ENCODE measurements around the gene PLEKHA8.

PLEKHA8 gene

DNA sequence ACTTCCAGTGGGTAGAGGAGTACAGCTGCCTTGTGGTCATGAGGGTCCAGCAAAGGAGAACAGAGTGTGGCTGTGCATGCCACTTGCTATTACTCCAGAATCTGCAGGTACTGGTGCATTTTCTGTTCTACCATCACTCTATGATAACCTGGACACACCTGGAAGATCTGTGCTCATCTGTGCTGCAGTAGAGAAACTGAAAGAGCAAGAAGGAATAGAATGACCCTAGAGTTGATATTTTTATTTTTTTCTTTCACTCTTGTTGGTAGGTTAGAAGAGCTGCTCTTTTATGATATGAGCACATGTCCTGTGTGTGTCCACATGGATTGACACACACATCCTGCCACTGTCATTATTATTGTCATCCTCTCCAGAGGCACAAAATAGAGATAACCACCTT is 58.3 kb downstream of the PLEKHA8 start:
- TF ChIP-seq TCF12 (IDR thresholded peaks at IDR 0.05; ENCODE audit: low read depth) (no peak), TEAD4 (IDR thresholded peaks at IDR 0.05) (no peak), ZBTB7A (IDR thresholded peaks at IDR 0.05; ENCODE audit: low read depth) (no peak), RAD21 (IDR thresholded peaks at IDR 0.05; ENCODE audit: low read depth) (no peak), CREB1 (IDR thresholded peaks at IDR 0.05; ENCODE audit: low read depth) (no peak)
- TF ChIP-seq, protein P1, sequence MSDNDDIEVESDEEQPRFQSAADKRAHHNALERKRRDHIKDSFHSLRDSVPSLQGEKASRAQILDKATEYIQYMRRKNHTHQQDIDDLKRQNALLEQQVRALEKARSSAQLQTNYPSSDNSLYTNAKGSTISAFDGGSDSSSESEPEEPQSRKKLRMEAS (IDR thresholded peaks at IDR 0.05) = no peak

DNA sequence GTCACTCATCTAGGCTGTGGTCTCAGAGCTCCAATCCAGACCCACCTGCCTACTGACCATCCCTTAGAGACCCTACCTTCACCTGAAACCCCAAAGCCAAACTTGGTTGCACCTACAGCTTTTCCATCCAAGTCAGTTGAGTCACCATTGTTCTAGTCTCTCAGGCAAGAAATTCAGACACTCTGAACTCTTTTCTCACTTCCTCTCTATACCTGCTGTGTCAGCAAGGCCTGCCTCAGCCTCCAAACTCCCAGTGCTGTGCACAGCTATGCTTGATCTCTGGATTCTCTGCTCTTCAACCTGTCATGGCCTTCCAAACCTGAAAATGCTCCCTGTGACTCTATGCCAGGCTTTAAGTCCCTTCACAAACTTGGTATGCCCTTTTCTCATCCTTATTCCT is 59.2 kb downstream of the PLEKHA8 start:
- no peak for TF ChIP-seq TAF1 (IDR thresholded peaks at IDR 0.05; ENCODE audit: low read depth)
- TF ChIP-seq TEAD4 (IDR thresholded peaks at IDR 0.05) = no peak
- no peak for TF ChIP-seq ZBTB7A (IDR thresholded peaks at IDR 0.05; ENCODE audit: low read depth)
- no peak for TF ChIP-seq FOXM1 (IDR thresholded peaks at IDR 0.05; ENCODE audit: borderline replicate concordance, low read depth)
- no peak for TF ChIP-seq NFIC (IDR thresholded peaks at IDR 0.05)
- TF ChIP-seq CEBPB (IDR thresholded peaks at IDR 0.05) = no peak
- TF ChIP-seq CREB1 (IDR thresholded peaks at IDR 0.05; ENCODE audit: low read depth) = no peak
- no peak for TF ChIP-seq EGR1 (IDR thresholded peaks at IDR 0.05)
- TF ChIP-seq, protein P1 (IDR thresholded peaks at IDR 0.05) = no peak
- TF ChIP-seq, protein P2, sequence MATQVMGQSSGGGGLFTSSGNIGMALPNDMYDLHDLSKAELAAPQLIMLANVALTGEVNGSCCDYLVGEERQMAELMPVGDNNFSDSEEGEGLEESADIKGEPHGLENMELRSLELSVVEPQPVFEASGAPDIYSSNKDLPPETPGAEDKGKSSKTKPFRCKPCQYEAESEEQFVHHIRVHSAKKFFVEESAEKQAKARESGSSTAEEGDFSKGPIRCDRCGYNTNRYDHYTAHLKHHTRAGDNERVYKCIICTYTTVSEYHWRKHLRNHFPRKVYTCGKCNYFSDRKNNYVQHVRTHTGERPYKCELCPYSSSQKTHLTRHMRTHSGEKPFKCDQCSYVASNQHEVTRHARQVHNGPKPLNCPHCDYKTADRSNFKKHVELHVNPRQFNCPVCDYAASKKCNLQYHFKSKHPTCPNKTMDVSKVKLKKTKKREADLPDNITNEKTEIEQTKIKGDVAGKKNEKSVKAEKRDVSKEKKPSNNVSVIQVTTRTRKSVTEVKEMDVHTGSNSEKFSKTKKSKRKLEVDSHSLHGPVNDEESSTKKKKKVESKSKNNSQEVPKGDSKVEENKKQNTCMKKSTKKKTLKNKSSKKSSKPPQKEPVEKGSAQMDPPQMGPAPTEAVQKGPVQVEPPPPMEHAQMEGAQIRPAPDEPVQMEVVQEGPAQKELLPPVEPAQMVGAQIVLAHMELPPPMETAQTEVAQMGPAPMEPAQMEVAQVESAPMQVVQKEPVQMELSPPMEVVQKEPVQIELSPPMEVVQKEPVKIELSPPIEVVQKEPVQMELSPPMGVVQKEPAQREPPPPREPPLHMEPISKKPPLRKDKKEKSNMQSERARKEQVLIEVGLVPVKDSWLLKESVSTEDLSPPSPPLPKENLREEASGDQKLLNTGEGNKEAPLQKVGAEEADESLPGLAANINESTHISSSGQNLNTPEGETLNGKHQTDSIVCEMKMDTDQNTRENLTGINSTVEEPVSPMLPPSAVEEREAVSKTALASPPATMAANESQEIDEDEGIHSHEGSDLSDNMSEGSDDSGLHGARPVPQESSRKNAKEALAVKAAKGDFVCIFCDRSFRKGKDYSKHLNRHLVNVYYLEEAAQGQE (IDR thresholded peaks at IDR 0.05; ENCODE audit: low read depth) = no peak
- TF ChIP-seq, protein P3, sequence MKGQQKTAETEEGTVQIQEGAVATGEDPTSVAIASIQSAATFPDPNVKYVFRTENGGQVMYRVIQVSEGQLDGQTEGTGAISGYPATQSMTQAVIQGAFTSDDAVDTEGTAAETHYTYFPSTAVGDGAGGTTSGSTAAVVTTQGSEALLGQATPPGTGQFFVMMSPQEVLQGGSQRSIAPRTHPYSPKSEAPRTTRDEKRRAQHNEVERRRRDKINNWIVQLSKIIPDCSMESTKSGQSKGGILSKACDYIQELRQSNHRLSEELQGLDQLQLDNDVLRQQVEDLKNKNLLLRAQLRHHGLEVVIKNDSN (IDR thresholded peaks at IDR 0.05) = no peak
- no peak for TF ChIP-seq EP300 (IDR thresholded peaks at IDR 0.05; ENCODE audit: borderline replicate concordance)
- TF ChIP-seq TCF12 (IDR thresholded peaks at IDR 0.05; ENCODE audit: low read depth) = no peak
- no peak for TF ChIP-seq YY1 (IDR thresholded peaks at IDR 0.05; ENCODE audit: low read depth)
- TF ChIP-seq RAD21 (IDR thresholded peaks at IDR 0.05; ENCODE audit: low read depth) = no peak

DNA sequence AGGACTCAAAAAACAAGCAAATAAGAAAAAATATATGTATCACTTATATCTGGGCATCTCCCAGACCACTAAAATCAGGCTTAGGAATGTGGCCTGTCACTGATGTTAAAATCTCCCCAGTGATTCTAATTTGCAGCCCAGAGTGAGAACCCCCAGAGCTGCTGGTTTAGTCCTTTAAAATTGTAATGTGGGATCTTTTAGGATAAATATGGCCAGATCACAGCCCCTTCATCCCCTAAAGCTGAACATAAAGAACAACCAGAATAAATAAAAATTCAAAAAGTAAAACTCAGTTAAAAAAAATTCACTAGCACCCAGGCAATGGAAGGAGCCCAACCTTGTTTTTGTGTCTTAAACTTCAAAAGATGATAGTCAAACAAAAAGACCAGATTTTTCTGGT is 60.1 kb downstream of the PLEKHA8 start:
- TF ChIP-seq EGR1 (IDR thresholded peaks at IDR 0.05) (no peak), FOXM1 (IDR thresholded peaks at IDR 0.05; ENCODE audit: borderline replicate concordance, low read depth) (no peak)

DNA sequence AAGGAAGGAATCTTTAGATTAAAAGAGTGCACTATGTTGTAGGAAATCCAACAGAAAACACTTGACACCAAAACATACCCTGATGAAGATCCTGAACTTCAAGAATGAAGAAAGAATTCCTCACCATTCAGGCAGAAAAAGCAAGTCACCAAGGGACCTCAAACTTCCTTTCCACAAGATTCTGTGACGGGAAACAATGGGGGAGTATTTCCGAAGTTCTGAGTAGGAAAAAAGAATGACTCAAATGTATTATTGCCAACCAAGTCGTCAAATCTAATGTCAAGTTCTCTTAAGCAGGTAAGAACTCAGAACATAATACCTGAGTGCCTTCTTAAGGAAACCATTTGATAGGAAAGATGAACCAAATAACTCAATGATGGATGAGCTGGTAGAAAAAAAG is 61.9 kb downstream of the PLEKHA8 start:
- TF ChIP-seq, protein P3 (IDR thresholded peaks at IDR 0.05) = no peak
- no peak for TF ChIP-seq TAF1 (IDR thresholded peaks at IDR 0.05; ENCODE audit: low read depth)
- no peak for TF ChIP-seq TCF12 (IDR thresholded peaks at IDR 0.05; ENCODE audit: low read depth)
- no peak for TF ChIP-seq ZBTB7A (IDR thresholded peaks at IDR 0.05; ENCODE audit: low read depth)
- TF ChIP-seq, protein P2 (IDR thresholded peaks at IDR 0.05; ENCODE audit: low read depth) = no peak
- TF ChIP-seq NFIC (IDR thresholded peaks at IDR 0.05) = no peak
- no peak for TF ChIP-seq RAD21 (IDR thresholded peaks at IDR 0.05; ENCODE audit: low read depth)
- TF ChIP-seq FOXM1 (IDR thresholded peaks at IDR 0.05; ENCODE audit: borderline replicate concordance, low read depth) = no peak
- TF ChIP-seq, protein P1 (IDR thresholded peaks at IDR 0.05) = no peak
- no peak for TF ChIP-seq YY1 (IDR thresholded peaks at IDR 0.05; ENCODE audit: low read depth)
- TF ChIP-seq TEAD4 (IDR thresholded peaks at IDR 0.05) = no peak
- no peak for TF ChIP-seq CEBPB (IDR thresholded peaks at IDR 0.05)
- no peak for TF ChIP-seq EP300 (IDR thresholded peaks at IDR 0.05; ENCODE audit: borderline replicate concordance)

DNA sequence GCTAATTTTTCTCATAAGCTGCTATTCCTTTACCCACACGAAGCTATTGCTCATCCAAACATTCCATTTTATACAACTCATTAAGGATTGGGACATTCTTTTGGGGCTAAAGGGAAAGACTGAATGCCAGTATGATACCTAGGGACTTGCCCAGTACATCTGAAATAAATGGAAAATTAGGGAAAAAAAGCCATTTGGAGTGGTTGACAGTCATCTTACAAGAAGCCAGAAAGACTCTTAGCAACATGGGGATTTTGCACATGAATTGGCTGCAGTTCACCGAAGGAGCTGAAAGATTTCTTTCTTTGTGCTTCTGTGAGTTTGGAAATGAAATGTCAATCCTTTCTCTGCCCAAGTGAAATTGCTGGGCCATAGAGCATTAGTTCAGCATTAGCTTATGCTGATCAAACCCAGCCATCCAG is 63.3 kb downstream of the PLEKHA8 start:
- TF ChIP-seq NFIC (IDR thresholded peaks at IDR 0.05) = no peak
- TF ChIP-seq ZBTB7A (IDR thresholded peaks at IDR 0.05; ENCODE audit: low read depth) = no peak
- TF ChIP-seq YY1 (IDR thresholded peaks at IDR 0.05; ENCODE audit: low read depth) = no peak
- TF ChIP-seq, protein P2 (IDR thresholded peaks at IDR 0.05; ENCODE audit: low read depth) = no peak
- TF ChIP-seq RAD21 (IDR thresholded peaks at IDR 0.05; ENCODE audit: low read depth) = no peak
- TF ChIP-seq EGR1 (IDR thresholded peaks at IDR 0.05) = no peak
- TF ChIP-seq, protein P1 (IDR thresholded peaks at IDR 0.05) = no peak
- no peak for TF ChIP-seq TAF1 (IDR thresholded peaks at IDR 0.05; ENCODE audit: low read depth)
- TF ChIP-seq TCF12 (IDR thresholded peaks at IDR 0.05; ENCODE audit: low read depth) = no peak
- no peak for TF ChIP-seq EP300 (IDR thresholded peaks at IDR 0.05; ENCODE audit: borderline replicate concordance)
- TF ChIP-seq, protein P3 (IDR thresholded peaks at IDR 0.05) = no peak
- no peak for TF ChIP-seq TEAD4 (IDR thresholded peaks at IDR 0.05)

Data from Ishikawa (cell line).